Measurements from ENCODE around the gene SLC30A1.
"Not testable (repeated sequence)": the region's sequence is repeated elsewhere in the genome, so short reads cannot be mapped to it uniquely, and the experiment has no call there.

Gene SLC30A1

GRCh38 chr1:211546543-211546942, 32.4 kb downstream of the SLC30A1 start:
- ChIA-PET CTCF (interaction anchor here (1.5 kb wide), 1 partner anchor 17 kb away, joined by 3 read pairs; no protein-coding TSS in a partner anchor), POLR2A (no interaction called here)
- no peak for DNase-seq (ENCODE audit: extremely low spot score)
- TF ChIP-seq CTCF (IDR thresholded peaks at IDR 0.05; ENCODE audit: control extremely low read depth, extremely low read depth, low read depth, missing control alignments): no peak

DNA sequence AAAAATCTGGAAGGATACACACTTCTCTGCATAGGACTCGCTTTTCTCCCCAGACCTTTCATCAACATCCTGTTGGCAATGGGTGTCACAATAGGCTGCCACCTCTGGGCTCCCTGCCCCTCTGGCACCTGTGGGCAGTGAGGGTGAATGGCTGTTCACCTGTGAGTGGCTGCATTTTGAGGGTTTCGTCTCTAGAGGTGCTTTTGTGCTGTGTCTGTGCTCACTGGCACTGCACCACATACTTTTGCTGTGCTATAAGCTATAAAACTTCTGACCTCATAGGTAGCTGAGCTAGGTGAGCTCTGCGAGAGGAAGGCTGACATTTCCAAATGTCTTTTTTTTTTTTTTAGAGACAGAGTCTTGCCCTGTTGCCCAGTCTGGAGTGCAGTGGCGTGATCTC, 35.9 kb downstream of the SLC30A1 start:
- ChIA-PET CTCF (interaction anchor here (0.9 to 3.0 kb wide), 3 partner anchors 9 to 29 kb away, joined by 3 to 17 read pairs (median 5); no protein-coding TSS in a partner anchor), POLR2A (no interaction called here)
- peak; percentile 8 for DNase-seq (ENCODE audit: extremely low spot score)
- no peak for TF ChIP-seq CTCF (IDR thresholded peaks at IDR 0.05; ENCODE audit: control extremely low read depth, extremely low read depth, low read depth, missing control alignments)

DNA sequence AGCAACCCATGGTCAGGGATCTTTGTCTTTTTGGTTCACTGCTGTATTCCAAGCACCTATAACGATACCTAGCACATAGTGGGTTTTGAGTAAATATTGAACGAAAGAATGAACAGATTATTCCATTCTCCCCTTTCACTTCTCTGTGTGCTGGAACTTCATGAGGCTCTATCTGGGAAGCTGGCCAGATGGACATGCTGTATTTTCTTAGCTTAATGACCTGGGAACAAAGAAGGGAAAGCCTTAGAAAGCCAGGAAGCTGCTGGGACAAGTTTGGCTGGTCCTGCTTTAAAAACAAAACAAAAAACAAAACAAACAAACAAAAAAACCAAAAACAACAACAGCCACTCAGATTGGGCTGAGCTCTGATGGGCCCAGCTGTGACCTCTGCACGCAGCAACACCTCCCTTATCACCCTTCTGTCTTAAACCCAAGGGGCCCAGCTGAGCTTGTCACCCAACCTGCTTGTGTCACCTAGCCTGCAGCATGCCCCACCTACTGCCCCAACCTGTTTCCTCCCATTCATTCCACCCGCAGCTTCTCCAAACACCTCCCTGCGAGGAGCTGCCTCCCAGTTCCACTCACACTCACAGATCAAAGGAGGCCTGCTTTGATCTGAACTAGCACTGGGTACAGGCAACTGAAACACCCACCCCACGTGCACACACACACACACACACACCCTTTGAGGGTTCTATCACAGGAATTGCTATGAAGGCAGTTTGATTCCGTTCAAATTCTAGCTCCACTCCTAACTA, 37.1 kb downstream of the SLC30A1 start:
- POLR2A ChIA-PET: no interaction called here
- CTCF ChIA-PET: interaction anchor here (1.7 to 2.1 kb wide), 2 partner anchors 11 to 27 kb away, joined by 4 to 5 read pairs; no protein-coding TSS in a partner anchor
- TF ChIP-seq CTCF (IDR thresholded peaks at IDR 0.05; ENCODE audit: control extremely low read depth, extremely low read depth, low read depth, missing control alignments): no peak
- peak; percentile 10 for DNase-seq (ENCODE audit: extremely low spot score)

- CTCF ChIA-PET: interaction anchor here (1.7 kb wide), 1 partner anchor 26 kb away, joined by 4 read pairs; no protein-coding TSS in a partner anchor
- DNase-seq (ENCODE audit: extremely low spot score): no peak
- POLR2A ChIA-PET: no interaction called here
- no peak for TF ChIP-seq CTCF (IDR thresholded peaks at IDR 0.05; ENCODE audit: control extremely low read depth, extremely low read depth, low read depth, missing control alignments)
These were observed 37.7 kb downstream of the SLC30A1 start for GRCh38 chr1:211541278-211541677.

- POLR2A ChIA-PET; DNase-seq (ENCODE audit: extremely low spot score): not testable (repeated sequence)
- CTCF ChIA-PET: interaction anchor here (0.7 kb wide), 1 partner anchor 23 kb away, joined by 3 read pairs; no protein-coding TSS in a partner anchor
These were observed 38.1 kb downstream of the SLC30A1 start for GRCh38 chr1:211540824-211541223.

DNA sequence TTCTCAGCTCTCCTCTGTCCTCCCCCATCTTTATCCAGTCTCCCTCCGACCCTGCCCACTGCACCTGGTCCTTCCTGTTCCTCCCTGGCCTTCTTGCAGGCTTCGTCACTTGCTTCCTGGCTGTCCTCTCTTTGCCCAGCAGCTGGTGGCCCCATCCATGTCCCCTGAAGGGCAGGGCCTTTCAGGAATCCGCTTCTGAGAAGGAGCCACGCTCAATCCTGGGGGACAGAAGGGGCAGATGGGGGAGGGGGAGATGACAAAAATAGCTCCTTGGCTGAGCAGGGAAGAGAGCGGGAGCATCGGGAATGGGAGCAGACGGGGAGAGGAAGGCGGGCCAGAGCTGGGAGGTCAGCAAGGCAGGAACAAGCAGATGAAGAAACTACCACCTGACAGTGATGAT, 40.7 kb downstream of the SLC30A1 start:
- no peak for DNase-seq (ENCODE audit: extremely low spot score)
- ChIA-PET CTCF (interaction anchor here (0.9 kb wide), 1 partner anchor 14 kb away, joined by 3 read pairs; no protein-coding TSS in a partner anchor), POLR2A (no interaction called here)
- TF ChIP-seq CTCF (IDR thresholded peaks at IDR 0.05; ENCODE audit: control extremely low read depth, extremely low read depth, low read depth, missing control alignments): no peak

DNA sequence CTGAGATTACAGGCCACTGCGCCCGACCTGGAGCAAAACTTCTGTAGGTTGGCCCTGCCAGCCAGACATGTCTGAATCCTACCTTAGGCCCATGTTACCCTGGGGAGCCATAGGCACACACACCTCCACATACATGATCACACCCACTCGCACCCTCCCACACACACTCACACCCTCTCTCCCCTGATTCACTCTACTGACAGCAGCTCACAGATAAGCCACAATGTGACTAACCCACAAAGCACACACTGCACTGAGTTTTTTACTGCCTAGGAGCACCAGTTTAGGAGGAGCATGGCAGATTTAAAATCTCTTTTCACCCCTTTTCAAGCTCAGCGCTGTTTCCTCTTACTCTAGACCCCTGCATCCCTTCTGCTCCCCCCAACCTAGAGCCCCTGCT, 41.7 kb downstream of the SLC30A1 start:
- no peak for TF ChIP-seq CTCF (IDR thresholded peaks at IDR 0.05; ENCODE audit: control extremely low read depth, extremely low read depth, low read depth, missing control alignments)
- POLR2A ChIA-PET: no interaction called here
- CTCF ChIA-PET: interaction anchor here (1.4 kb wide), 1 partner anchor 13 kb away, joined by 5 read pairs; no protein-coding TSS in a partner anchor
- DNase-seq (ENCODE audit: extremely low spot score): no peak

Data from GM10248 (cell line).